Measurements from ENCODE around the gene GTF3A. TPM values are rescaled to one million over a fixed set of nuclear protein-coding genes. Genes with fewer than 3 reads are reported as not detected.

Gene GTF3A
- 153 and 176 TPM in 2 replicates for total RNA-seq

GRCh38 chr13:27424246-27425157 is at the start of gene GTF3A:
Gene GTF3A (plus strand): TSS chr13:27424619.

GRCh38 chr13:27449936-27450828 is 25.8 kb downstream of the GTF3A start, which contains the start of gene MTIF3:
Gene MTIF3 (minus strand): TSS chr13:27450564. CDS start chr13:27440448, 10,116 bp downstream.

Small RNAs within 50 kb of the gene (small RNA-seq; reads per million reads assigned to genes)
- not detected for gene RNY1P1

Other genes with a start within 250 kb of the GTF3A start
- 562 and 1,052 TPM in 2 replicates for gene RPL21, start 173.1 kb upstream of the GTF3A start, total RNA-seq
- 8.0 and 12.5 TPM in 2 replicates for gene RASL11A, start 153.8 kb upstream of the GTF3A start, total RNA-seq
- 49.5 and 62.5 TPM in 2 replicates for gene MTIF3, start 25.9 kb downstream of the GTF3A start, total RNA-seq
- 2.6 and 3.3 TPM in 2 replicates for gene LNX2, start 195.9 kb downstream of the GTF3A start, total RNA-seq
- 67.2 and 96.6 TPM in 2 replicates for gene POLR1D, start 197.3 kb downstream of the GTF3A start, total RNA-seq

Measured in subcutaneous preadipocyte (primary cell).